Measurements from ENCODE around the gene SCN7A. TPM values are rescaled to one million over a fixed set of nuclear protein-coding genes. Genes with fewer than 3 reads are reported as not detected.

The SCN7A gene
- 100 to 1,000 TPM; 107 to 216 (median 129) TPM for total RNA-seq
- polyA plus RNA-seq, result 1 to 10 TPM in 2 of 3 donors, under 1 TPM in 1; 0.23 to 6.2 (median 1.8) TPM

DNA sequence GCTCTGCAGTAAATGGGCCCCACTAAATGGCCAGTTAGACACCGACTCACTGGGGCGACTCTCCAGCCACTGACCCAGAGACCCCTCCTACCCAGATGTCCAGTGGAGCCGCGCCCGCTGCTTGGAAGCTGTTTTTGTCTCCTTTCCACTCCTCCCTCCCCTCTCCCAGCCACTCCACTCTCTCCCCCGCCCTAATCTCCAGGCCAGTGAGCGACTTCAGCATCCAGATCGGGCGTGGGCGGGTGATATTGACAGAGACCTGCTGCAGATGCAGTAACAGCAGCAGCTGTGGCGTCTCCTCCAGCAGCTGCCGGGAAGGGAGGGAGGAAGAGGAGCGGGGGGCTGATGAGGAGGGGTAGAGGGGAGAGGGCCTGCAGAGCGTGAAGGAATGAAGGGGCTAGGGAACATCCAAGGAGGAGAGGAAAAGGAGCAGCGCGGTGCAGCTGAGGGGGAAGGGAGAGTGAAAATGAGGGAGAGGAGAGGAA is at the start of gene SCN7A:
Gene SCN7A, minus strand, starts transcription at position 110 of the 485 bp plus-strand sequence. CDS start 16,553 bp downstream, outside the sequence.
- 5 to 20% methylated on average over 16 of the region's 16 CpGs for WGBS, 2 donors
- DNase-seq, result peak; percentile 94
- no peaks in the 10 kb centered on the region for H3K27me3 ChIP-seq
- peaks cover 0 to 72% (median 24%) of the 10 kb centered on the region in 4 donors for H3K4me1 ChIP-seq
- H3K9me3 ChIP-seq, result no peaks in the 10 kb centered on the region
- TF ChIP-seq POLR2AphosphoS5 (IDR thresholded peaks at IDR 0.05), result peak; percentile 60 to 81 (median 72)
- peak in 1 of 2 donors; percentile 15 for TF ChIP-seq POLR2A (IDR thresholded peaks at IDR 0.05)
- TF ChIP-seq, protein P1, sequence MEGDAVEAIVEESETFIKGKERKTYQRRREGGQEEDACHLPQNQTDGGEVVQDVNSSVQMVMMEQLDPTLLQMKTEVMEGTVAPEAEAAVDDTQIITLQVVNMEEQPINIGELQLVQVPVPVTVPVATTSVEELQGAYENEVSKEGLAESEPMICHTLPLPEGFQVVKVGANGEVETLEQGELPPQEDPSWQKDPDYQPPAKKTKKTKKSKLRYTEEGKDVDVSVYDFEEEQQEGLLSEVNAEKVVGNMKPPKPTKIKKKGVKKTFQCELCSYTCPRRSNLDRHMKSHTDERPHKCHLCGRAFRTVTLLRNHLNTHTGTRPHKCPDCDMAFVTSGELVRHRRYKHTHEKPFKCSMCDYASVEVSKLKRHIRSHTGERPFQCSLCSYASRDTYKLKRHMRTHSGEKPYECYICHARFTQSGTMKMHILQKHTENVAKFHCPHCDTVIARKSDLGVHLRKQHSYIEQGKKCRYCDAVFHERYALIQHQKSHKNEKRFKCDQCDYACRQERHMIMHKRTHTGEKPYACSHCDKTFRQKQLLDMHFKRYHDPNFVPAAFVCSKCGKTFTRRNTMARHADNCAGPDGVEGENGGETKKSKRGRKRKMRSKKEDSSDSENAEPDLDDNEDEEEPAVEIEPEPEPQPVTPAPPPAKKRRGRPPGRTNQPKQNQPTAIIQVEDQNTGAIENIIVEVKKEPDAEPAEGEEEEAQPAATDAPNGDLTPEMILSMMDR (IDR thresholded peaks at IDR 0.05), result no peak
- H3K36me3 ChIP-seq, result no peaks in the 10 kb centered on the region
- peak within 1 kb of the TSS; percentile 57 to 64 (median 58) for H3K4me3 ChIP-seq
- H3K27ac ChIP-seq, result peak within 1 kb of the TSS; percentile 66 to 83 (median 82)
- intact Hi-C loops (cut with DNase I), result no loop called here

DNA sequence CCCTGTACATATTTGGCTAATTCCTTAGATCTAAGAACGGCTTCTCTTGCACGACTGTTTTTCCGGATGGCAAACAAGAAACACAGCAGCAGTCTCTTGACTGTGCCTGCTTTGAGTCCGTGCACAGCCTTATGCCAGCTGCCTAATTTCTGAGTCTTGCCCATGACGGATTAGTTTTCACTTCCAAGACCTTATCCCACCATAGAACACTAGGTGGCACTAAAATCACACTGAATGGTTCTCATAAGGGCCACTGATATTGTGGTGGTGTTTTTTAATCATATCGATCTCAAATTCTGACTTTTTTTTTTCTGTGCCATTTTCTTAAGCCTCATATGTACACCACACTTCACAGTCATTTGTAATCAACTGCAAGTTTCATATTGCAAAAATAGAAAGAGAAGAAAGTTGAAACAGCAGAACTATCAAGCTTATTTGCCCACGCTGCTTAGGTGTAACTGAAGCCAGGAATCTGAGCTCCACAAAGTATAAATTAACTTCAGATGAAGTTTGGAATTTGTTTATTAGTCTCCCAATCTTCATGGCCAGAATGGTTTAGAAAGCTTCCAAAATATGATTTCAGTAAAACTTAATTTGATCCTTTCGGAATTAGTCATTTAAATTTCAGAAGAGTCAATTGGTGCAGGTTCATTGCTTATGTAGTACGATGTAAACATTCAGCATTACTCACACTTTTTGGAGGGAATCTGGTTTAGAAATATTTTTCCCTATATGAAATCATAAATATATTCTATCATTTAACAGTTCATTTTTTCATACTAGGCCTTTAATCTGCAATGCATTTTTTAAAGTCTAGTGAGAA is 45.5 kb upstream of the SCN7A start:
- Histone ChIP-seq H3K27ac (no peak overlapping the region), H3K9me3 (no peaks in the 10 kb centered on the region), H3K4me3 (peak overlapping the region in 2 of 4 donors; percentile 11 to 20), H3K4me1 (peaks cover 0 to 10% (median 4%) of the 10 kb centered on the region in 4 donors), H3K27me3 (no peaks in the 10 kb centered on the region), H3K36me3 (no peaks in the 10 kb centered on the region)
- intact Hi-C loops (cut with DNase I), result loop anchor here (2.0 to 5.0 kb wide), 2 partner anchors 673 to 1579 kb away; no protein-coding TSS in a partner anchor
- no peak for DNase-seq
- no peak for TF ChIP-seq EP300 (IDR thresholded peaks at IDR 0.05)
- TF ChIP-seq POLR2A (IDR thresholded peaks at IDR 0.05), result no peak
- TF ChIP-seq, protein P1 (IDR thresholded peaks at IDR 0.05), result peak; percentile 64 to 76 (median 70)
- no peak for TF ChIP-seq POLR2AphosphoS5 (IDR thresholded peaks at IDR 0.05)
- 29 to 30% methylated on average over 9 of the region's 9 CpGs for WGBS, 2 donors

DNA sequence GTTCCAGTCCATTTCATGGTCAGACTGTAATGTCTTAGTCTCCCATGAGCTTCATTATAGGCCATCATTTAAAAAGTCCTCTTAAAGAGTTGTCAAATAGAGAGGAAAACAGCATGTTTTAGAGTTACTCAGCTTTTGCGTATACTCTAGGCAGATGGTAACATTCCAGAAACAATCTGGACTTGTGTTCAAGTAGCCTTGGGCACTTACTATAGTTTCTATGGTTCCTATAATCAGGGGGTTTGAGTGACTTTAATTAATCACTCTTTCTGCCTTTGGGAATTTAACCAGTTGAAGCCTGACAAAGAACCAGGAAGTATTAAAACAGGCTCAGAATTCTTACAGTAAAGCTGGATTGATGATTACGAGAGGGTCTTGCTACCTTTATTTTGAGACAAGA is 42.1 kb upstream of the SCN7A start:
- Histone ChIP-seq H3K9me3 (no peaks in the 10 kb centered on the region), H3K4me1 (peaks cover 0 to 10% (median 4%) of the 10 kb centered on the region in 4 donors), H3K36me3 (no peaks in the 10 kb centered on the region), H3K4me3 (no peak overlapping the region), H3K27me3 (no peaks in the 10 kb centered on the region), H3K27ac (no peak overlapping the region)
- intact Hi-C loops (cut with DNase I), result loop anchor here (5.0 kb wide), 1 partner anchor 676 kb away; no protein-coding TSS in a partner anchor
- DNase-seq, result no peak
- TF ChIP-seq POLR2A (IDR thresholded peaks at IDR 0.05) (no peak), EP300 (IDR thresholded peaks at IDR 0.05) (no peak), POLR2AphosphoS5 (IDR thresholded peaks at IDR 0.05) (no peak)
- TF ChIP-seq, protein P1 (IDR thresholded peaks at IDR 0.05), result no peak
- whole genome bisulfite sequencing, 2 donors, result 88 to 95% methylated on average over 2 of the region's 2 CpGs

DNA sequence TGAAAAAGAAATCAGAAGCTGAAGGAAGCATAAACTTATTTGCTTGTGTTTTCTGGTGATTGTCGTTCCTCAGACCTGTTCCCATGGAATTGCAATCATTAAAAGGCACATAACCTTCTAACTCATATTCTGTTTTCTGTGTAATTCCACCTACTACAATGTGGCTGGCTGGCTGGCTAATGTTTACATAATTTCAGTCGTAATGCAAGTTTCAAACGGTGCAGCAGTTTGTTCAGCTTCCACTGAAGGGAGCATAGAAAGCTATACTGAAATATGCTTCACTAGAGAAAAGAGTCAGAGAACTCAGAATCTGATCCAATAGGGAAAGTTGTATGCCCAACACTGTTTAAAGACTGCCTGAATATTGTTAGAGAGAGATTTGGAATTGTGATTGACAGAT is 27.1 kb upstream of the SCN7A start:
- Histone ChIP-seq H3K4me1 (peaks cover 0 to 41% (median 15%) of the 10 kb centered on the region in 4 donors), H3K27ac (peak overlapping the region in 2 of 4 donors; percentile 26 to 65), H3K27me3 (no peaks in the 10 kb centered on the region), H3K4me3 (no peak overlapping the region), H3K36me3 (no peaks in the 10 kb centered on the region), H3K9me3 (no peaks in the 10 kb centered on the region)
- TF ChIP-seq EP300 (IDR thresholded peaks at IDR 0.05) (no peak), POLR2AphosphoS5 (IDR thresholded peaks at IDR 0.05) (no peak), POLR2A (IDR thresholded peaks at IDR 0.05) (no peak)
- TF ChIP-seq, protein P1 (IDR thresholded peaks at IDR 0.05), result no peak
- WGBS, 2 donors, result 16 to 53% methylated on average over 3 of the region's 3 CpGs
- DNase-seq, result no peak
- intact Hi-C loops (cut with DNase I), result no loop called here
